A549 (cell line): ENCODE data around the gene REXO4. TPM values are rescaled to one million over a fixed set of nuclear protein-coding genes. Genes with fewer than 3 reads are reported as not detected.

ENCODE experiments used
- ATAC-seq, 2 experiments: fragments of 200-7000 bp in 1 of 2; fragments of >200 bp in 1 of 2; cut with Nextera tagmentation in 1 of 2; cut with Tn5 transposase in 1 of 2; 3 replicates each; pipeline versions ENCODE4 v1.8.0 to v1.9.1; 2018 to 2020; ENCODE audit warnings: mild to moderate bottlenecking in 1 of 2, moderate library complexity in 1 of 2
- CTCF ChIA-PET: fragments of 300-600 bp; sonication (Branson Sonifier 250); formaldehyde crosslinking; extraction: SDS; loops from one replicate; lab custom pipeline; 2021; ENCODE audit warnings: antibody characterized with exemption, inconsistent platforms; lab: Yijun Ruan, JAX
- POLR2A ChIA-PET: fragments of 350-600 bp; formaldehyde crosslinking; extraction: SDS; loops from one replicate; lab custom pipeline; 2021; ENCODE audit warnings: antibody characterized with exemption, inconsistent platforms; lab: Yijun Ruan, JAX
- DNase-seq, 2 experiments: peaks; one replicate each; pipeline versions ENCODE4 v3.0.0 to v3.0.0-alpha.2; 2011 to 2016; ENCODE audit warnings: low read depth in 1 of 2, low spot score in 1 of 2
- FAIRE-seq: peaks from 2 replicates; lab custom pipeline; 2011; peaks lifted over from hg19 to GRCh38; lab: Jason Lieb, UNC
- H3K27ac ChIP-seq, 2 experiments: fragments of >200 bp; sonication (Bioruptor Twin); formaldehyde crosslinking; 3 replicates each; pipeline ENCODE4 v1.5.1; 2016 to 2017
- H3K4me1 ChIP-seq: fragments of >200 bp; sonication (Bioruptor Twin); formaldehyde crosslinking; 3 replicates; pipeline ENCODE4 v1.6.1; 2016
- H3K4me2 ChIP-seq: fragments of >200 bp; sonication (Bioruptor Twin); formaldehyde crosslinking; 3 replicates; pipeline ENCODE4 v1.6.1; 2016
- H3K4me3 ChIP-seq: fragments of >200 bp; sonication (Bioruptor Twin); formaldehyde crosslinking; 3 replicates; pipeline ENCODE4 v1.5.1; 2016
- H3K9me3 ChIP-seq: fragments of >200 bp; sonication (Bioruptor Twin); formaldehyde crosslinking; 3 replicates; pipeline ENCODE4 v1.6.1; 2016
- ATOH8 ChIP-seq: fragments of 250-450 bp; sonication (Bioruptor Pico); IDR thresholded peaks from 2 replicates; pipeline ENCODE4 v1.5.0; 2020; ENCODE audit warnings: low read depth, mild to moderate bottlenecking, moderate library complexity
- BHLHE40 ChIP-seq: IDR thresholded peaks from 2 replicates; pipeline ENCODE4 v1.6.1; 2012; ENCODE audit warnings: low read depth, low read length, inconsistent platforms
- CBX8 ChIP-seq: fragments of 200-600 bp; sonication (generic); IDR thresholded peaks from 2 replicates; pipeline ENCODE4 v1.6.1; 2016
- CHD2 ChIP-seq: fragments of 150-350 bp; IDR thresholded peaks from 2 replicates; pipeline ENCODE4 v1.6.1; 2014; ENCODE audit warnings: low read length; ENCODE audit not compliant: partially characterized antibody
- CHD4 ChIP-seq: fragments of 200-600 bp; sonication (generic); IDR thresholded peaks from 2 replicates; pipeline ENCODE4 v1.6.1; 2016; ENCODE audit warnings: antibody characterized with exemption, mild to moderate bottlenecking, borderline replicate concordance
- CTCF ChIP-seq: fragments of >200 bp; sonication (Bioruptor Twin); formaldehyde crosslinking; IDR thresholded peaks from 3 replicates; pipeline ENCODE4 v1.5.1; 2016
- EHMT2 ChIP-seq: fragments of 200-600 bp; sonication (generic); IDR thresholded peaks from 2 replicates; pipeline ENCODE4 v1.6.1; 2016; ENCODE audit warnings: antibody characterized with exemption, low read depth, mild to moderate bottlenecking, moderate library complexity
- EP300 ChIP-seq, 2 experiments: fragments of >200 bp; sonication (Bioruptor Twin); formaldehyde crosslinking; IDR thresholded peaks; 2 replicates in 1 of 2; 3 replicates in 1 of 2; pipeline ENCODE4 v1.6.1; 2016 to 2017
- ESRRA ChIP-seq: fragments of 150-350 bp; IDR thresholded peaks from 2 replicates; pipeline ENCODE4 v1.6.1; 2014; ENCODE audit warnings: mild to moderate bottlenecking, low read length, borderline replicate concordance
- FOSB ChIP-seq: fragments of 250-450 bp; sonication (Bioruptor Pico); IDR thresholded peaks from 2 replicates; pipeline ENCODE4 v1.5.0; 2020; ENCODE audit warnings: mild to moderate bottlenecking, moderate library complexity
- FOSL2 ChIP-seq, 2 experiments: fragments of 450-650 bp in 1 of 2; fragments of >200 bp in 1 of 2; sonication (Bioruptor Twin) in 1 of 2; formaldehyde crosslinking; IDR thresholded peaks; 2 replicates each; pipeline versions ENCODE4 v1.5.0 to v1.6.1; 2016 to 2020; ENCODE audit warnings: mild to moderate bottlenecking in 1 of 2, moderate library complexity in 1 of 2
- MAZ ChIP-seq: fragments of 150-350 bp; IDR thresholded peaks from 2 replicates; pipeline ENCODE4 v1.6.1; 2014; ENCODE audit warnings: antibody characterized with exemption, low read depth, low read length, borderline replicate concordance
- MYC ChIP-seq: IDR thresholded peaks from 2 replicates; pipeline ENCODE4 v1.6.1; 2012; ENCODE audit warnings: mild to moderate bottlenecking, inconsistent platforms, low read length, improper control_type of control experiment, borderline replicate concordance
- NFE2L2 ChIP-seq: fragments of 150-350 bp; conservative IDR thresholded peaks from 2 replicates; pipeline ENCODE4 v1.6.1; 2014; ENCODE audit warnings: low read length
- NR3C1 ChIP-seq: fragments of >200 bp; sonication (Bioruptor Twin); formaldehyde crosslinking; IDR thresholded peaks from 3 replicates; pipeline ENCODE4 v1.6.1; 2017
- RAD21 ChIP-seq, 2 experiments: fragments of >200 bp in 1 of 2; sonication (Bioruptor Twin) in 1 of 2; formaldehyde crosslinking in 1 of 2; IDR thresholded peaks in 1 of 2; conservative IDR thresholded peaks in 1 of 2; 2 replicates in 1 of 2; 3 replicates in 1 of 2; pipeline ENCODE4 v1.6.1; 2012 to 2018; ENCODE audit warnings: inconsistent platforms in 1 of 2
- RARB ChIP-seq: fragments of 250-450 bp; sonication (Bioruptor Pico); IDR thresholded peaks from 2 replicates; pipeline ENCODE4 v1.8.0; 2021; ENCODE audit warnings: mild to moderate bottlenecking, moderate library complexity
- REST ChIP-seq: fragments of 200-600 bp; sonication (generic); IDR thresholded peaks from 2 replicates; pipeline ENCODE4 v1.6.1; 2016; ENCODE audit warnings: antibody characterized with exemption, mild to moderate bottlenecking, moderate library complexity
- SMC3 ChIP-seq: fragments of >200 bp; sonication (Bioruptor Twin); formaldehyde crosslinking; IDR thresholded peaks from 3 replicates; pipeline ENCODE4 v1.6.1; 2018; ENCODE audit warnings: inconsistent platforms
- TFCP2L1 ChIP-seq: fragments of 250-450 bp; sonication (Bioruptor Pico); IDR thresholded peaks from 2 replicates; pipeline ENCODE4 v1.5.0; 2021; ENCODE audit warnings: mild to moderate bottlenecking
- ZNF302 ChIP-seq: fragments of 250-450 bp; sonication (Bioruptor Pico); IDR thresholded peaks from 2 replicates; pipeline ENCODE4 v1.9.0; 2021; ENCODE audit warnings: inconsistent platforms, mild to moderate bottlenecking, moderate library complexity
- WGBS: methylation state at CpG from one replicate; pipeline ENCODE4 v1.1.6; 2017; ENCODE audit errors: missing lambda C conversion rate; 5-methylcytosine and 5-hydroxymethylcytosine counted together
- polyA plus RNA-seq, 4 experiments: library from polyadenylated mRNA; depleted of rRNA in 3 of 4; stranded (reverse); fragments of >200 nt; fragmentation: RNase III in 1 of 4; extraction: RNeasy Plus Mini Kit Qiagen cat#74134 plus additional on column Dnase treatment in 1 of 4; gene quantifications; 2 replicates in 3 of 4; 3 replicates in 1 of 4; pipeline ENCODE4 v1.2.3, GENCODE V29; 2011 to 2017

Gene REXO4
- polyA plus RNA-seq, 2 of the 4 experiments (the other 2 are of a cell fraction): 25.8 to 31.0 TPM

- CTCF ChIA-PET: interaction anchor here (0.7 to 7.5 kb wide), 6 partner anchors 11 to 125 kb away, joined by 3 to 59 read pairs (median 13); partner anchors contain the start of gene CACFD1
- no peak overlapping the region for H3K4me3 ChIP-seq
- H3K9me3 ChIP-seq: no peaks in the 10 kb centered on the region
- no peak overlapping the region for H3K4me2 ChIP-seq
- H3K4me1 ChIP-seq: peaks cover 7% of the 10 kb centered on the region; the same call in 1 of the 3 replicates
- TF ChIP-seq MYC (no peak), ATOH8 (CRISPR knock-in tag) (no peak), FOSB (CRISPR knock-in tag) (0 out of 2 replicates have a peak, but pooled peaks have one; percentile 34)
- no peak for ATAC-seq
- WGBS: 94% methylated on average over 21 of the region's 21 CpGs
- POLR2A ChIA-PET: interaction anchor here (1.2 kb wide), 2 partner anchors 12 to 126 kb away, joined by 3 to 5 read pairs; partner anchors contain the start of genes MED22 and RPL7A
- FAIRE-seq: no peak
- H3K27ac ChIP-seq: no peak overlapping the region
- no peak for DNase-seq
Observed at GRCh38 chr9:133360400-133361393, 57.1 kb downstream of the REXO4 start.

- Histone ChIP-seq H3K9me3 (no peaks in the 10 kb centered on the region), H3K4me2 (no peak overlapping the region), H3K4me1 (peaks cover 14% of the 10 kb centered on the region; the same call in 1 of the 3 replicates), H3K27ac (no peak overlapping the region), H3K4me3 (no peak overlapping the region)
- DNase-seq: no peak
- TF ChIP-seq REST: no peak
- TF ChIP-seq SMC3: peak; percentile 25; the same call in 1 of the 3 replicates
- TF ChIP-seq RAD21 (conservative IDR thresholded peaks at IDR 0.05 in 1 of 2, IDR thresholded peaks at IDR 0.05 in 1 of 2): peak; percentile 53 to 56
- peak; percentile 2; the same call in 2 of the 3 replicates for TF ChIP-seq CTCF
- TF ChIP-seq RARB: no peak
- 80% methylated on average over 20 of the region's 20 CpGs for WGBS
- ATAC-seq: peak in 1 of 2 experiments; percentile 34; a peak in 3 of 6 replicates
- FAIRE-seq: no peak
- CTCF ChIA-PET: interaction anchor here (0.7 to 7.5 kb wide), 12 partner anchors 7 to 367 kb away, joined by 3 to 59 read pairs (median 6); partner anchors contain the start of genes CACFD1 and SLC2A6
- POLR2A ChIA-PET: interaction anchor here (0.6 to 1.2 kb wide), 3 partner anchors 11 to 127 kb away, joined by 3 to 5 read pairs (median 3); partner anchors contain the start of genes MED22 and RPL7A
Observed at GRCh38 chr9:133359399-133360175, 58.2 kb downstream of the REXO4 start.

GRCh38 chr9:133357656-133358055 lies 60.2 kb downstream of the REXO4 start:
- ATAC-seq: no peak
- POLR2A ChIA-PET: interaction anchor here (2.0 kb wide), 1 partner anchor 10 kb away, joined by 27 read pairs; the partner anchor contains the start of genes MED22 and RPL7A
- H3K27ac ChIP-seq: no peak overlapping the region
- TF ChIP-seq CBX8: no peak
- no peak for TF ChIP-seq EP300 (IDR thresholded peaks at IDR 0.05)
- TF ChIP-seq ZNF302: no peak
- TF ChIP-seq CHD2: no peak
- no peak for TF ChIP-seq ATOH8 (CRISPR knock-in tag)
- TF ChIP-seq CHD4: no peak
- TF ChIP-seq BHLHE40: no peak
- TF ChIP-seq TFCP2L1 (CRISPR knock-in tag): no peak
- TF ChIP-seq NR3C1: no peak
- no peak for TF ChIP-seq EHMT2
- TF ChIP-seq FOSL2 (IDR thresholded peaks at IDR 0.05): no peak
- TF ChIP-seq FOSL2 (CRISPR knock-in tag; IDR thresholded peaks at IDR 0.05): no peak
- TF ChIP-seq ESRRA: no peak
- TF ChIP-seq MAZ: no peak
- TF ChIP-seq NFE2L2: no peak
- no peak for DNase-seq
- CTCF ChIA-PET: interaction anchor here (0.9 to 7.5 kb wide), 5 partner anchors 9 to 129 kb away, joined by 3 to 59 read pairs (median 16); no protein-coding TSS in a partner anchor
- H3K4me3 ChIP-seq: no peak overlapping the region
- FAIRE-seq: no peak
- 88% methylated on average over 12 of the region's 14 CpGs for WGBS
- peak overlapping the region; percentile 82 for H3K4me2 ChIP-seq
- peaks cover 14% of the 10 kb centered on the region; the same call in 1 of the 3 replicates for H3K4me1 ChIP-seq
- H3K9me3 ChIP-seq: no peaks in the 10 kb centered on the region
